Ascending aorta (tissue), 2 donors: ENCODE measurements around the gene TSHR. TPM values are rescaled to one million over a fixed set of nuclear protein-coding genes. Genes with fewer than 3 reads are reported as not detected.

Source experiments
- DNase-seq, 2 donors: peaks; one replicate each; pipeline ENCODE4 v3.0.0-alpha.2; 2019; ENCODE audit warnings: low spot score in 2 of 2
- H3K27ac ChIP-seq, 2 donors: fragments of 200-600 bp; sonication (generic); one replicate each; pipeline ENCODE4 v1.5.1; 2016 to 2017; ENCODE audit warnings: mild to moderate bottlenecking in 1 of 2
- H3K27me3 ChIP-seq: fragments of 200-600 bp; sonication (generic); one replicate; pipeline ENCODE4 v1.5.1; 2017
- H3K36me3 ChIP-seq, 2 donors: fragments of 200-600 bp; sonication (generic); one replicate each; pipeline ENCODE4 v1.5.1; 2016
- H3K4me1 ChIP-seq, 2 donors: fragments of 200-600 bp; sonication (generic); one replicate each; pipeline ENCODE4 v1.5.1; 2016 to 2017; ENCODE audit warnings: mild to moderate bottlenecking in 1 of 2
- H3K4me3 ChIP-seq, 2 donors: fragments of 200-600 bp; sonication (generic); one replicate each; pipeline ENCODE4 v1.5.1; 2016 to 2017; ENCODE audit warnings: mild to moderate bottlenecking in 1 of 2
- H3K9me3 ChIP-seq, 2 donors: fragments of 200-600 bp; sonication (generic); one replicate each; pipeline ENCODE4 v1.5.1; 2016
- CTCF ChIP-seq, 3 experiments: fragments of 200-600 bp in 2 of 3; fragments of 450-650 bp in 1 of 3; sonication (generic) in 2 of 3; IDR thresholded peaks; one replicate each; pipeline ENCODE4 v1.5.1; 2016 to 2019; ENCODE audit warnings: antibody characterized with exemption in 3 of 3, mild to moderate bottlenecking in 1 of 3, moderate library complexity in 1 of 3
- intact Hi-C: fragments of 100-400 bp; cut with DNase I; formaldehyde crosslinking; loops from one replicate; pipeline ENCODE4 v1.15.1; 2023
- total RNA-seq: library from RNA; depleted of rRNA; stranded (reverse); fragments of >200 nt; gene quantifications from one replicate; pipeline ENCODE4 v1.1.0, GENCODE V29; 2016

TSHR gene
- total RNA-seq, 1 donor from 2014 or later: not detected

- no peak for TF ChIP-seq CTCF (IDR thresholded peaks at IDR 0.05)
- Histone ChIP-seq H3K27ac (no peak overlapping the region), H3K27me3 (no peaks in the 10 kb centered on the region), H3K4me3 (no peak overlapping the region), H3K9me3 (no peaks in the 10 kb centered on the region), H3K4me1 (no peaks in the 10 kb centered on the region), H3K36me3 (no peaks in the 10 kb centered on the region)
- intact Hi-C loops: no loop called here
- no peak for DNase-seq
These were observed 46.0 kb downstream of the TSHR start for GRCh38 chr14:81001447-81001846.

- Histone ChIP-seq H3K9me3 (no peaks in the 10 kb centered on the region), H3K27ac (no peak overlapping the region), H3K27me3 (no peaks in the 10 kb centered on the region), H3K4me1 (no peaks in the 10 kb centered on the region), H3K4me3 (no peak overlapping the region), H3K36me3 (no peaks in the 10 kb centered on the region)
- intact Hi-C loops: no loop called here
- no peak for TF ChIP-seq CTCF (IDR thresholded peaks at IDR 0.05)
- no peak for DNase-seq
These were observed 49.2 kb downstream of the TSHR start for GRCh38 chr14:81004575-81004974.

GRCh38 chr14:81005540-81006228 is 50.3 kb downstream of the TSHR start:
- Histone ChIP-seq H3K27me3 (no peaks in the 10 kb centered on the region), H3K27ac (no peak overlapping the region), H3K36me3 (no peaks in the 10 kb centered on the region), H3K4me3 (no peak overlapping the region), H3K9me3 (no peaks in the 10 kb centered on the region), H3K4me1 (no peaks in the 10 kb centered on the region)
- no peak for DNase-seq
- TF ChIP-seq CTCF (IDR thresholded peaks at IDR 0.05): no peak
- intact Hi-C loops: no loop called here

- intact Hi-C loops: no loop called here
- no peak overlapping the region for H3K27ac ChIP-seq
- no peaks in the 10 kb centered on the region for H3K9me3 ChIP-seq
- no peak overlapping the region for H3K4me3 ChIP-seq
- no peak for TF ChIP-seq CTCF (IDR thresholded peaks at IDR 0.05)
- no peaks in the 10 kb centered on the region for H3K4me1 ChIP-seq
- no peak for DNase-seq
- H3K27me3 ChIP-seq: no peaks in the 10 kb centered on the region
- no peaks in the 10 kb centered on the region for H3K36me3 ChIP-seq
These were observed 50.8 kb downstream of the TSHR start for GRCh38 chr14:81006266-81006665.

- intact Hi-C loops: no loop called here
- Histone ChIP-seq H3K4me1 (no peaks in the 10 kb centered on the region), H3K4me3 (no peak overlapping the region), H3K9me3 (no peaks in the 10 kb centered on the region), H3K36me3 (no peaks in the 10 kb centered on the region), H3K27me3 (no peaks in the 10 kb centered on the region), H3K27ac (no peak overlapping the region)
- TF ChIP-seq CTCF (IDR thresholded peaks at IDR 0.05): no peak
- DNase-seq: no peak
These were observed 51.7 kb downstream of the TSHR start for GRCh38 chr14:81007131-81007530.

GRCh38 chr14:81009346-81009745 is 53.9 kb downstream of the TSHR start:
- H3K27me3 ChIP-seq: no peaks in the 10 kb centered on the region
- H3K4me1 ChIP-seq: no peaks in the 10 kb centered on the region
- no peak for TF ChIP-seq CTCF (IDR thresholded peaks at IDR 0.05)
- H3K27ac ChIP-seq: no peak overlapping the region
- intact Hi-C loops: no loop called here
- no peaks in the 10 kb centered on the region for H3K9me3 ChIP-seq
- DNase-seq: no peak
- no peak overlapping the region for H3K4me3 ChIP-seq
- H3K36me3 ChIP-seq: no peaks in the 10 kb centered on the region
